GM19025 (cell line): ENCODE measurements around the gene ARID3B.
"Not testable (repeated sequence)": the region's sequence is repeated elsewhere in the genome, so short reads cannot be mapped to it uniquely, and the experiment has no call there.

Experiments used
- ATAC-seq: cut with Tn5 transposase; IDR thresholded peaks from one replicate; pipeline ENCODE4 v1.9.1; 2021; ENCODE audit warnings: mild to moderate bottlenecking, low read depth, moderate library complexity; ENCODE audit not compliant: unreplicated experiment

The ARID3B gene

GRCh38 chr15:74564182-74564581 lies 23.2 kb downstream of the ARID3B start:
- no peak for ATAC-seq

DNA sequence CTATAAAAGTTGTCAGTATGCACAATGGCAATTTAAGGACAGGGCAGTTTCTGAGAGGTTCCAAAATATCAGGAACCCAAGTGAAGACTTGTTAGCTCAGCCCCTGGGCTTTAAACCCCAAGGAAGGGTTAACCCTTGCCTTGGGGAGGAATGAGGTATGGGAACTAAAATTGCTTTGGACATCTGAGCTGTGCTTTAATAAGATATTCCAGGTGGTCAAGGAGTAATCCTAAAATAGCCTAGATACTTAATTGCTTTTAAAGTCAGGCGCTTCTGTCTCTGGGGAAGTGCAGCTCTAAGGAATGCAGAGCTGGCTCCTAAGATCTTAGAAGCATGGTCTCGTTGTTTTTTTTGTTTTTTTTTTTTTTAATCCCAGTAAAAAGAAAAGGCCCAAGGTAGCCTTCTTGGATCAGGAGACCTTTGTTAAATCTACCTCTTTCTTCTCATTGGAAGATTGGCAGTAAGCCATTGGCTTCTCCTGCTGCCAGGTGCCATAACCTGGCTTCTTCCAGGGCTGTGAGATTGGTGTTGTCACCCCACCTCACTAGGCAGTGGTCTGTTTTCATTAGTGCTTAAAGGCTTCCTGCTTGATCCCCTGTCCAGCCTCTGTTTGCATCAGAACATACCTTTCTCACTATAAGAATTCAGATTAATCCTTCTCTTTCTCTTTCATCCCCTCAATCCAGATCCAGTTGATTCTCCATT lies 24.5 kb downstream of the ARID3B start:
- no peak for ATAC-seq

DNA sequence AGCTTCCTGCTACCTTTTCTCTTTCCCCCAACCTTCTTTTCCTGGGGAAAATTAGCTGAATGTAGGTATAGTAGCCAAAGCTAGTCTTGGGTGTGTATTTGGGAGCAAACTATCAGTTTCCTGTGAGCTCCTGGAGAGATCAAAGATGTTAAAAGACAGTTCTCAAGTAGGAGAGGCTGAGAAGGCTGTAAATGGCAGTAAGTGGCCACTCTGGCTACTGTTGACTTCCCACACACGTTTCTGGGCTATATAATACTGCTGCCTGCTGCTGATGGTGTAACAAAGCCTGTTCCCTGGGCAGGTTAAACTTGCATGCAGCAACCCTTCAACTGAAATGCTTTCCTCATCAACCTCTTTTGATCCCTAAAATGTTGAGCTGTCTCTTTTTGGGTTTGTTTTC lies 27.6 kb downstream of the ARID3B start:
- no peak for ATAC-seq

- no peak for ATAC-seq
Measured at GRCh38 chr15:74569731-74570070, 28.7 kb downstream of the ARID3B start.

- ATAC-seq, result no peak
Measured at GRCh38 chr15:74571191-74571590, 30.2 kb downstream of the ARID3B start.

GRCh38 chr15:74573987-74574386 lies 33.0 kb downstream of the ARID3B start:
- no peak for ATAC-seq

GRCh38 chr15:74578496-74578994 lies 37.5 kb downstream of the ARID3B start:
- no peak for ATAC-seq

GRCh38 chr15:74579001-74579400 lies 38.0 kb downstream of the ARID3B start:
- no peak for ATAC-seq

DNA sequence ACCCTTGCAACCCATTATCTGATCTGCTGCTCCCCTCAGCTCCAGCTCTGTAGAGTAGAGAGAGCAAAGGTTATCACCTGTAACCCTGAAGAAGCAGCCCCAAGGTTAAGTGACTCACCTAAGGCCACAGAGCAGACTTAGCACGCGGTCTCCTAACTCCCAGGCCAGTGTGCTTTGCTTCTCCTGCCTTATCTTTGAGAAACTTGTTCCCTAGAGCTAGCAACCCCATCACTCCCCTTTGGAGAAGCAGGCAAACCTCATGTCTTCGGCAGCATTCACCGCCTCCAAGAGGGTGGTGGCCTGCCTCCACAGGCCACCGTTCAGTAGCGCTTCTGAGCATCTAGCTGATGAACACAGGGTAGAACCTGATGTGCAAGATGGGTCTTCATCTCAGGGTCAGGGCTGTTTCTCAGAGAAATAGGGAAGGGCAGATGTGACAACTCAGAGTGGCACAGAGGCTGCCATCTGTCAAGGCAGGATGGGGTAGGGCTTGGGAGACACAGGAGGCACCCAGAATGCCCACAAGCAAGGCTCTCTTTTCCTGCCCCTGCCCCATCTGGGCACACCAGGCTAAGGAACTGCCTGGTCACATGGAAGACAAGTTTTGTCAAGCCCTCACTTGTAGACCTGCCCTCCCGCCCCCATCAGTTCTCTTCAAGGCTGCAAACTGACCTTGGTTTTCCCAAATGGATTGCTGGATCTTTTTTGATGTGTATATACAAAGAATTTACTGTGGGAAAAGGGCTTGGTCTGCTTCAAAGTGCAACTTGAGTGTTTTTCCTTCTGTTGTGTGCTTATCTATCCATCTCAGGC lies 39.7 kb downstream of the ARID3B start:
- ATAC-seq, result no peak

DNA sequence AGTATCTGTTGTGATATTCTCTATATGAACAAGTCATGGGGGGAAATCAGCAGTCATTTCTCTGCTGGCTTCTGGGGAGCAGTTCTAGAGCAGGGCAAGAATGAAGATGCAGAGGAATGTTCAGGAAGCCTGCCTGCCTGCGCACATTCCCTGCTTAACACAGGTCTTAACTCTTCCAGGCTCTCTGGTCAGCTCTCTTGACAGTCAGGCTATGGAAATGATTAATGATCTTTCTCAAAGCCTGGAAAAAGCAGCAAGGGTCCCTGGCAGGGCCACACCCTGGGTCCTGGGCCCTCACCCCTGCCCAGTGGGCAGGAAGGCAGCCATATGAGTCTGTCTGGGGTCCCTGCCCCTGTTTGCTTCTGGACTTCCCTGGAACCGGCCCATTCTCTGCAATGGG lies 43.2 kb downstream of the ARID3B start:
- ATAC-seq, result no peak

DNA sequence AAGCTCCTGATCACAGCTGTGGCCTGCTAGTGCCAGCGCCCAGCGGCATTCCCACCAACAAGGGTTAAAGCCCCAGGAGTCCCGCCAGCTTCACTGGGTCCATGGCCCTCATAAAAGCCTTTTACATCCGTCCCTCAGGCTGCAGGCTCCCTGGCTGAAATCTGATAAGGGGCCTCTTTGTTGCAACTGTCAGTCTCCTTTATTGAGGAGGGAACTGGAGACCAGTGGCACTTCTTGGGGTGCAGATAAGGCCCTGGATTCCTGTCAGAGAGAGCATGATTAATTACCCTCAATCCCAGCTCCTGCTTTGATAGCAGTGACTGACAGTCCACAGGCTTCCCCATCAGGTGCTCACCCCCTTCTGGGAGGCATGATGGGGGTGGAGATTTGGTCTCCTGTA lies 43.8 kb downstream of the ARID3B start:
- no peak for ATAC-seq

DNA sequence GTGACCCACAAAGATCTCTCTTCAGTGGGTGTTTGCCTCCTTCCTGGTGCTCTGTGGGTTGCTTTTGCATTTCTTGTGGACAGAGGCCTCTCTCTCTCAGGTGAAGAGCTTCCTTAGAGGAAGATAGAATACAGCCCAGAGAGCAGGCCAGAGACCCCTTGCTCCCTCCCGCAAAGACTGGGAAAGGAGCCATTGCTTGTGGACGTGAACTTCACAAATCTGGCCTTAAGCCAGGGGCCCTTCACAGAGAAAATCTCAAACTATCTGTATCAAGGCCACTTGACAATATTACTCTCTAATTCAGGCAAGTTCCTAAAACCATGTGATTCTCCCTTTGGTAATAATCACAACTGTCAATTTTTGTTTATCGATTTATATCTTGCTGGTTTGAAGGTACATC lies 44.2 kb downstream of the ARID3B start:
- ATAC-seq, result no peak

DNA sequence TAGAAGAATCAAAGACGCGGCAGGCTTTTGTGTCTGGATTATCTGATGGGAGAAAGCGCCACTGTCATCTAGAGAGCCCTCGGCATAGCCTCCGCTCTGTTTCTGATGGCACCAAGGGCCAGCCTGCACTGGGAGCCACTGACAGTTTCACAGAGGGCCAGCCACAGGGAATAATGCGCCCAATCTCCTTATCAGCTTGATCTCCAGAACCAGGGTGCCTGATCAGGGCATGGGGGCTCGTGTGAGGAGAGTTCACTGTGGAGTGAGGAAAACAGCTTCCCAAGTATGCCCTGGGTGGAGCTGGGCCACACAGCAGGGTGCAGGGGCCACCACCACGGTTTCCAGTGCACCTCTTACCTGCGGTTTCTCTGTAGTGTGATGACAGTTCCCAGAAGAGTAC lies 44.8 kb downstream of the ARID3B start:
- ATAC-seq, result no peak

DNA sequence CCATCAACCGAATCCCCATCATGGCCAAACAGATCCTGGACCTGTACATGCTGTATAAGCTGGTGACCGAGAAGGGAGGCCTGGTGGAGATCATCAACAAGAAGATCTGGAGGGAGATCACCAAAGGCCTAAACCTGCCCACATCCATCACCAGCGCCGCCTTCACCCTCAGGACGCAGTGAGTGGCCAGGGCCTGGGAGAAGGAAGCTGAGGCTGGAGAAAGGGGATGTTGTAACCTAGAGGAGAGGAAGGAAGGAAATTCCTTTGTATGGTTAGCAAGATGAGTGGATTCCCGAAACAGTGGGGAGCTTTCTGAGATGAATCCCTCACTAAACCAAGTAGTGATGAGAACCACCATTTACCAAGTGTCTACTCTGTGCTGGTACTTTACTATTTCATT lies 48.8 kb downstream of the ARID3B start:
- ATAC-seq, result no peak

GRCh38 chr15:74592222-74592621 lies 51.2 kb downstream of the ARID3B start:
- ATAC-seq, result no peak

- no peak for ATAC-seq
Measured at GRCh38 chr15:74593122-74593521, 52.1 kb downstream of the ARID3B start.

GRCh38 chr15:74594455-74594854 lies 53.4 kb downstream of the ARID3B start:
- no peak for ATAC-seq

GRCh38 chr15:74595271-74595670 lies 54.3 kb downstream of the ARID3B start:
- no peak for ATAC-seq

DNA sequence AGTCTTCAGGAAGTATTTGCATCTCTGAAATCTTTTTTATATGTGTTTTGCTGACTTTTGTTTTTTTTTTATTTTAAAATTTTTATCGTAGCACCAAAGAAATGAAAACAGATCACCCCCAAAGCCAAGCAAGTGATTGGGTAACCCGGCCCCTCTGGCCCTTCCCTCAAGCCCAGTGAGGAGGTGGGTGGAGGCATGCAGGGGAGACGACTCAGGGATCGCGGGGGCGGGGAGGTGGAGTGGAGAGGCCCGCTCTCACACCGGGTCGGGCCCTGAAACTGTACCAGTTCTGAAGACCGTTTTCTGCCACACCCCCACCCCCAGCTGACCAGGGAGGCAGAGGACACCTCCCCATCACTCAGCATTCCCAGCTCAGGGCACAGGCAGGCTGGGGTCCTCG lies 55.7 kb downstream of the ARID3B start:
- ATAC-seq, result not testable (repeated sequence)

DNA sequence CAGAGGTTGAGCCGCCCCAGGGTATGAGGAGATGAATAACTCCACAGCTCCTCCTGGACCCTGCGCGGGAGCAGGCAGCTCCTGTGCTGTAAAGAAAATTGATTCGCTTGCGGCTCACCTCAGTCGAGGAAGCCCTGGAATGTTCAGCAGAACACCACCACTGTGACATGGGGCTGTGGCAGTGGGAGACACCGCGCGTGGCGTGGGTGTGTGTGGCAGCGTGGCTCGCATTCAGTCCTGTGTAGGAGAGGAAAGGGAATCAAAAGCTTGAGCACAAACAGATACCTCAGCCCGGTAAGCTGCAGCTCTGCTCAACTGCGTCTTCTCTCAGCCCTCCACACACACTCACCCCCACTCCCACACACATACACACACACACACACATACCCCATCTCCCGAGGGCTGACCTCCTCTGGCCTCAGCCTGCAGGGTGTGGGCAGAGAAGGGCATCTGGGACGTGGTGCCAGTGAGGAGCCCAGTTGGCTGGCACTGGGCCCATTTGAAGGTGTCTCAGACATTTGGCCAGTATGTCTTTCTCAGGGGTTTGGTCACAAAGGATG lies 56.2 kb downstream of the ARID3B start:
- ATAC-seq, result not testable (repeated sequence)

DNA sequence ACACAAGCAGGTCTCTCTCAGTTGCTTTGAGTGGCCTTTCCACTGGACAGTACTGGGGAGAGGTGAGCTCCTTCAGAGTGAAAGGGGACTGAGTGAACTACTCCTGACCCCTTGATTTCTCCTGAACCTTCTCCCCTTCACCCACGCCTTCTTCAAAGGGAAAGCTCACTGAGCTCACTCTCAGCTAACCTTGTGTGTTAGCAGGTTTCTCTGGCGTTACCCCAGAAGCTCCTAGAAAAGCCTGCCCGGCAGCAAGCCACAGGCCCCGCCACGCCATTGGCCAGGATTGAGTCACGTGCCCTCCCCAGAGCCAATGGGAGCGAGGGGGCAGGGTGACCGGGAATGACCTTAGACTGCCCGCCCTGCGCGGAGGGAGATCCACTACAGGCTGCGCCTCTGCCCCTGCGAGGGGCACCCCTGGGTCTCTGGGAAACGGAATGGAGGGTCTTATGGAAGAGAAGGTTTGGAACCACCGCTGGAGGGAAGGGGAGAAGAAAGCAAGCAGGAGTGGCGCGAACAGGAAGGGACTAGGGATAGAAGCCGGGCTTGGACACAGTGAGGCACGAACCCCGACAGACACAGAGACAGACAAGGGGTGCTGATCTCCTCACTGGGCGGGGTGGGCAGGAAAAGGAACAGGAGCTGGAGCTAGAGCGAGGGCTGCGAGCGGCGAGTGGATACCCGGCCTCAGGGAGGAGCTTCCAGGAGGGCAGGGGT lies 57.3 kb downstream of the ARID3B start:
- peak; percentile 88 for ATAC-seq
